22Rv1 (cell line): ENCODE results near the gene ADGRL3.

Source experiments
- H3K27ac ChIP-seq: fragments of 450-650 bp; 2 replicates; pipeline ENCODE4 v1.5.1; 2017
- ZFX ChIP-seq: fragments of 450-650 bp; IDR thresholded peaks from 2 replicates; pipeline ENCODE4 v1.6.1; 2017; ENCODE audit warnings: antibody characterized with exemption, borderline replicate concordance
- TF ChIP-seq, protein P1 (sequence below): fragments of 450-650 bp; IDR thresholded peaks from 2 replicates; pipeline ENCODE4 v1.5.1; 2017; ENCODE audit warnings: mild to moderate bottlenecking

The ADGRL3 gene

DNA sequence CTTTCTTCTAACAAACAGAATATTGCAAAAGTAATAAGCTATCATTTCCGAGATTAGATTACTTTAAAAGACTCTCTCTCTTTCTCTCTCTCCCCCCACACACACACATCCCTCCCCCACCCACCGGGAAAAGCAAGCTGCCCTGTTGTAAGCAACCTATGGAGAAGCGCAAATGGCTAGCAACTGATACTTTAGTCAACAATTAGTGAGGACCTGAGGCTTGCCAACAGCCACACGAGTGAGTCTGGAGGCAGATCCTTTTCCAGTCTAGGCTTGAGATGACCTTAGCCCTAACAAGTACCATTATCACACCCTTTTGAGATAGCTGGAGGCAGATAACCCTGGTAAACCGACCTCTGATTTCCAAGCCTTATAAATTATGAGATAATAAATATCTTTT, 19.7 kb upstream of the ADGRL3 start:
- TF ChIP-seq, protein P1, sequence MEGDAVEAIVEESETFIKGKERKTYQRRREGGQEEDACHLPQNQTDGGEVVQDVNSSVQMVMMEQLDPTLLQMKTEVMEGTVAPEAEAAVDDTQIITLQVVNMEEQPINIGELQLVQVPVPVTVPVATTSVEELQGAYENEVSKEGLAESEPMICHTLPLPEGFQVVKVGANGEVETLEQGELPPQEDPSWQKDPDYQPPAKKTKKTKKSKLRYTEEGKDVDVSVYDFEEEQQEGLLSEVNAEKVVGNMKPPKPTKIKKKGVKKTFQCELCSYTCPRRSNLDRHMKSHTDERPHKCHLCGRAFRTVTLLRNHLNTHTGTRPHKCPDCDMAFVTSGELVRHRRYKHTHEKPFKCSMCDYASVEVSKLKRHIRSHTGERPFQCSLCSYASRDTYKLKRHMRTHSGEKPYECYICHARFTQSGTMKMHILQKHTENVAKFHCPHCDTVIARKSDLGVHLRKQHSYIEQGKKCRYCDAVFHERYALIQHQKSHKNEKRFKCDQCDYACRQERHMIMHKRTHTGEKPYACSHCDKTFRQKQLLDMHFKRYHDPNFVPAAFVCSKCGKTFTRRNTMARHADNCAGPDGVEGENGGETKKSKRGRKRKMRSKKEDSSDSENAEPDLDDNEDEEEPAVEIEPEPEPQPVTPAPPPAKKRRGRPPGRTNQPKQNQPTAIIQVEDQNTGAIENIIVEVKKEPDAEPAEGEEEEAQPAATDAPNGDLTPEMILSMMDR = no peak
- TF ChIP-seq ZFX = no peak
- H3K27ac ChIP-seq = no peak overlapping the region

DNA sequence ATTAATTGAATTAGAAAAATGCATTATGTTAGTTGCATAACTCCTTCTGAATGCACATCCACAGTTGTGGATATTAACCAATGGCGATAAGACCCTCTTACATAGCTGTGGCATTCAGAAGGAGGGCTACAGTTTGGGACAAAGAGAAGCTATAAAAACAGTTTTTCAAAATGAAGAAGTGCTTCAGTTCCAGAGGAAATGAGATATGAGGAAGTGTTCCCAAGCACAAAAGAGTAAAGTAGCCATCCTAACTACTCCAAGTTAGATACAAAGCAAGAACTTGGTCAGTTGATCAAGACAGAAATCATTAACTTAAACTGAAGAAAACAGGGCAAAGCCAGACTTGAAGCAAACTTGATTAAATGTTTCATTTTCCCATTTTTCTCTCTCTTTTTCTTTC, 17.2 kb upstream of the ADGRL3 start:
- no peak for TF ChIP-seq ZFX
- TF ChIP-seq, protein P1 = no peak
- H3K27ac ChIP-seq = no peak overlapping the region

DNA sequence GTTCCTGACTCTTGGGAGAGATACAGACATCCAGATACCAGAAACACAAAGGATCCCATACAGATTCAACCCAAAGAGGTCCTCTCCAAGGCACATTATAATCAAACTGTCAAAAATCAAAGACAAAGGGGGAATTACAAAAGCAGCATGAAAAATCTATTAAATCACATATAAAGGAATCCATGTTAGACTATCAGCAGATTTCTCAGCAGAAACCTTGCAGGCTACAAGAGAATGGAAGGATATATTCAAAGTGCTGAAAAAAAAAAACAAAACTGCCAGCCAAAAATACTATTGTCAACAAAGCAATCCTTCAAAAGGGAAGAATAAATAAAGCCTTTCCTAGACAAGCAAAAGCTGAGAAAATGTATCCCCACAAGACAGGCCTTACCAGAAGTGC, 14.8 kb upstream of the ADGRL3 start:
- no peak overlapping the region for H3K27ac ChIP-seq
- TF ChIP-seq, protein P1 = no peak
- TF ChIP-seq ZFX = no peak

DNA sequence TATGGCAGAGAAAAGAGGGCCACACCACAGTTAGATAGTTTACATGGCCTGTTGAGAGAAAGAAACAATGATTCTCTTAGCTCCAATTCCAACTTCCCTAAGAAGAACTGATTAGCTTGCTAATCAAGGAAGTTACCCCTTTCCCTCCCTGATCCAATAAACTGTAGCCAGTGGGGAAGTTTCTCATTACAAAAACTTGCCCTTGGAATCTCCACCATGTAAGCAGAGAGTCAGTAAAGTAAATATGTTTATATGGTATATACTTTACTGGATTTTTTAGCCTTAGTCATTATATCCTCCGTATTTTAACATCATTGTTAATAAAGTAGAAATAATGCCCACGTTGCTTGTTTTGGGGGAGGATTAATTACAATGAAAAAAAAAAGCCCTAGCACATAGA, 7.7 kb upstream of the ADGRL3 start:
- TF ChIP-seq ZFX = no peak
- TF ChIP-seq, protein P1 = no peak
- no peak overlapping the region for H3K27ac ChIP-seq

DNA sequence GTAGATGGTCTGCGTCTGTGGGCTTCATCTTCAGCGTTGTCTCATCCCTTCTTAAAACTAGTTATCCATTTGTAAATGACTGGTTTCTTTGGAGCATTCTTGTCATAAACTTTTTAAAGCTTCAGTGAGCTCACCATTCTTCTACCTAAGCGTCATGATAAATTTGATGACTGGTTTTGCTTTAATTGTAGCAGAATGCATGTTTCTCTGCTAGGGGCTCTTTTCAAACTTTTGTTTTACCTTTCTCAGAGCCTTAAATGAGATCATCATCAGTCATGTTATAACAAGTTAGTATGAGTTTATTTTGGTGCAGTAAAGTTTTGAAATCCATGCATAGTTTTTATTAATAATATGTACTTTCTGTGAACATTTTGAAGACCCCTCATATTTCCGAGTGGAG, 6.3 kb upstream of the ADGRL3 start:
- no peak for TF ChIP-seq ZFX
- no peak overlapping the region for H3K27ac ChIP-seq

DNA sequence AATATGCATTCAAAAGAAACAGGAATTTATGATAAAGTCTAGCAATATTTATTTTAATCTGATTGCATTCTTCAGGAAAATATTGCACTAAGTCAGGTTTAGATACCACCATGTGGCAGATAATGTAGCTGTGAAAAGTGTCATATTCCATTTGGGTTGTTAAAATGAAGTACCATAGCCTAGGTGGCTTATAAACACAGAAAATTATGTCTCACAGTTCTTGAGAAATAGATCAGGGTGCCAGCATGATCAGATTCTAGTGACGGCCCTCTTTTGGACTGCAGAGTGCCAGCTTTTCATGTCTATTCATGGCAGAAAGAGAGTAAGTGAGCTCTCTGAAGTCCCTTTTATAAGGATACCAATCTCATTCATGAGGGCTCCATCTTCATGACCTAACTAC, 5.6 kb upstream of the ADGRL3 start:
- TF ChIP-seq, protein P1 = no peak
- TF ChIP-seq ZFX = no peak
- no peak overlapping the region for H3K27ac ChIP-seq

GRCh38 chr4:61195101-61195500, 5.0 kb upstream of the ADGRL3 start:
- H3K27ac ChIP-seq = no peak overlapping the region
- TF ChIP-seq, protein P1 = no peak
- no peak for TF ChIP-seq ZFX

- TF ChIP-seq ZFX = no peak
- TF ChIP-seq, protein P1 = no peak
- no peak overlapping the region for H3K27ac ChIP-seq
Measured at GRCh38 chr4:61198686-61199085, 1.4 kb upstream of the ADGRL3 start.
